ENCODE results near the gene SELENOV. TPM values are rescaled to one million over a fixed set of nuclear protein-coding genes. Genes with fewer than 3 reads are reported as not detected.
A peak's percentile ranks its signal among the peaks of the same experiment; 100 is the strongest.

The SELENOV gene
- total and polyA plus RNA-seq, 9 of the 15 experiments (the other 6 are each of a cell fraction or from before 2014, with no cell fraction given): 0.04 to 0.09 (median 0.06) TPM; not detected in 4

DNA sequence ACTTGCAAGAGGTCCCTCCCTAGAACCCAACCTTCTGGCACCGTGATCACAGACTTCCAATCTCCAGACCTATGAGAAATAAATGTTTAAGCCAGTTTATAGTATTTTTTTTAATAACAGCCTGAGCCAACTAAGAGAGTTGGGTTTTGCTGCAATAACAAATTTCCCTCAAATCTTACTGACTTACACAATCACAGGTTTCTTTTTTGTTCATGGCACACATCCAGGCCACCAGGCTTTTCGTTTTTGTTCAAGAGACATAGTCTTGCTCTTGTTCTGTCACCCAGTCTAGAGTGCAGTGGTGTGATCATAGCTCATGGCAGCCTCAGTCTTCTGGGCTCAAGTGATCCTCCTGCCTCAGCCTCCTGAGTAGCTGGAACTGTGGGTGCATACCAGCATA, 2.0 kb upstream of the SELENOV start:
- no peaks in the 10 kb centered on the region for H4K20me1 ChIP-seq (replicated peaks; ENCODE audit: control insufficient read depth, insufficient read depth, low read length)
- no peak overlapping the region for H3K4me2 ChIP-seq (ENCODE audit: insufficient read depth, low read length)
- H3K9me1 ChIP-seq (ENCODE audit: control insufficient read depth, insufficient read depth, low read length): no peaks in the 10 kb centered on the region
- H3K79me2 ChIP-seq (ENCODE audit: control insufficient read depth, insufficient read depth, low read length): no peaks in the 10 kb centered on the region
- H3K9me3 ChIP-seq (replicated peaks; ENCODE audit: control insufficient read depth, insufficient read depth, low read depth, low read length): no peaks in the 10 kb centered on the region
- DNase-seq (ENCODE audit: extremely low read depth in 1 of 4, low spot score in 3 of 4): no peak
- intact Hi-C loops (cut with micrococcal nuclease) (no loop called here), in situ Hi-C loops (cut with MboI) (no loop called here)
- BruUV-seq (replicated peaks): no TSS peak
- peaks cover 0 to 19% of the 10 kb centered on the region in 2 experiments; a peak in 2 of 5 replicates for H3K4me1 ChIP-seq (replicated peaks in 1 of 2; ENCODE audit: control insufficient read depth in 2 of 2, insufficient read depth in 2 of 2, low read length in 2 of 2)
- no peak for FAIRE-seq
- H3K27ac ChIP-seq (ENCODE audit: extremely low read depth, low read depth, low read length): no peak overlapping the region
- H3K4me3 ChIP-seq: no peak overlapping the region
- 0% methylated on average over 2 of the region's 2 CpGs for WGBS (ENCODE audit: insufficient coverage, low coverage, missing lambda C conversion rate)
- no peak overlapping the region for H3K9ac ChIP-seq (ENCODE audit: insufficient read depth in 1 of 2, low read depth in 2 of 2, low read length in 2 of 2)
- no peak for TF ChIP-seq SMAD3 (CRISPR knock-in tag; conservative IDR thresholded peaks at IDR 0.05)
- no peak for TF ChIP-seq ZNF197 (CRISPR knock-in tag; IDR thresholded peaks at IDR 0.05; ENCODE audit: low read depth)
- 0 out of 2 replicates have a peak, but pooled peaks have one; percentile 36 for TF ChIP-seq ZNF12 (CRISPR knock-in tag; IDR thresholded peaks at IDR 0.05)
- CTCF ChIA-PET (ENCODE audit: low intra/inter-chr PET ratio): no interaction called here
- no peaks in the 10 kb centered on the region for H3K36me3 ChIP-seq (ENCODE audit: control insufficient read depth, insufficient read depth, low read length)
- H3K27me3 ChIP-seq (ENCODE audit: control insufficient read depth in 2 of 2, insufficient read depth in 2 of 2, low read length in 2 of 2): peaks cover 4 to 19% of the 10 kb centered on the region in 2 experiments; a peak in 4 of 5 replicates
- POLR2A ChIA-PET: no interaction called here
- ATAC-seq: no peak
- no peak overlapping the region for H2AFZ ChIP-seq (ENCODE audit: low read depth, low read length)

- ATAC-seq: no peak
- H3K4me1 ChIP-seq (replicated peaks in 1 of 2; ENCODE audit: control insufficient read depth in 2 of 2, insufficient read depth in 2 of 2, low read length in 2 of 2): peaks cover 21 to 32% of the 10 kb centered on the region in 2 experiments; a peak in 4 of 5 replicates
- no peak overlapping the region; a peak in 1 of 4 replicates for H3K9ac ChIP-seq (ENCODE audit: insufficient read depth in 1 of 2, low read depth in 2 of 2, low read length in 2 of 2)
- 80% methylated on average over 23 of the region's 44 CpGs for WGBS (ENCODE audit: insufficient coverage, low coverage, missing lambda C conversion rate)
- no peaks in the 10 kb centered on the region for H3K9me1 ChIP-seq (ENCODE audit: control insufficient read depth, insufficient read depth, low read length)
- H3K27me3 ChIP-seq (ENCODE audit: control insufficient read depth in 2 of 2, insufficient read depth in 2 of 2, low read length in 2 of 2): peaks cover 4 to 19% of the 10 kb centered on the region in 2 experiments; a peak in 4 of 5 replicates
- ChIA-PET POLR2A (no interaction called here), CTCF (ENCODE audit: low intra/inter-chr PET ratio) (no interaction called here)
- no peak for FAIRE-seq
- no peak overlapping the region for H3K27ac ChIP-seq (ENCODE audit: extremely low read depth, low read depth, low read length)
- intact Hi-C loops (cut with micrococcal nuclease): no loop called here
- H3K4me3 ChIP-seq: no peak overlapping the region
- H2AFZ ChIP-seq (ENCODE audit: low read depth, low read length): no peak overlapping the region
- H3K79me2 ChIP-seq (ENCODE audit: control insufficient read depth, insufficient read depth, low read length): no peaks in the 10 kb centered on the region
- DNase-seq (ENCODE audit: extremely low read depth in 1 of 4, low spot score in 3 of 4): no peak
- TF ChIP-seq MEF2A (IDR thresholded peaks at IDR 0.05; ENCODE audit: control insufficient read depth, low read depth, low read length) (no peak), CBFA2T3 (IDR thresholded peaks at IDR 0.05) (no peak), ELF1 (tag; IDR thresholded peaks at IDR 0.05) (no peak), CCAR2 (IDR thresholded peaks at IDR 0.05; ENCODE audit: low read depth, low read length) (no peak), NCOA1 (IDR thresholded peaks at IDR 0.05; ENCODE audit: low read depth) (no peak), ZNF445 (CRISPR knock-in tag; IDR thresholded peaks at IDR 0.05; ENCODE audit: low read depth) (no peak), MTF1 (CRISPR knock-in tag; IDR thresholded peaks at IDR 0.05; ENCODE audit: borderline replicate concordance) (no peak), NR1H2 (CRISPR knock-in tag; IDR thresholded peaks at IDR 0.05) (no peak), SPI1 (IDR thresholded peaks at IDR 0.05; ENCODE audit: borderline replicate concordance, low read depth, low read length) (no peak), ILF3 (IDR thresholded peaks at IDR 0.05; ENCODE audit: borderline replicate concordance) (no peak), ZKSCAN3 (CRISPR knock-in tag; IDR thresholded peaks at IDR 0.05) (no peak), SREBF1 (IDR thresholded peaks at IDR 0.05; ENCODE audit: borderline replicate concordance, low read depth, low read length) (no peak), CHCHD3 (CRISPR knock-in tag; IDR thresholded peaks at IDR 0.05) (no peak)
- TF ChIP-seq, protein P1, sequence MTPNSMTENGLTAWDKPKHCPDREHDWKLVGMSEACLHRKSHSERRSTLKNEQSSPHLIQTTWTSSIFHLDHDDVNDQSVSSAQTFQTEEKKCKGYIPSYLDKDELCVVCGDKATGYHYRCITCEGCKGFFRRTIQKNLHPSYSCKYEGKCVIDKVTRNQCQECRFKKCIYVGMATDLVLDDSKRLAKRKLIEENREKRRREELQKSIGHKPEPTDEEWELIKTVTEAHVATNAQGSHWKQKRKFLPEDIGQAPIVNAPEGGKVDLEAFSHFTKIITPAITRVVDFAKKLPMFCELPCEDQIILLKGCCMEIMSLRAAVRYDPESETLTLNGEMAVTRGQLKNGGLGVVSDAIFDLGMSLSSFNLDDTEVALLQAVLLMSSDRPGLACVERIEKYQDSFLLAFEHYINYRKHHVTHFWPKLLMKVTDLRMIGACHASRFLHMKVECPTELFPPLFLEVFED (CRISPR knock-in tag; conservative IDR thresholded peaks at IDR 0.05): no peak
- no peaks in the 10 kb centered on the region for H3K36me3 ChIP-seq (ENCODE audit: control insufficient read depth, insufficient read depth, low read length)
- no peak overlapping the region for H3K4me2 ChIP-seq (ENCODE audit: insufficient read depth, low read length)
- no peaks in the 10 kb centered on the region for H3K9me3 ChIP-seq (replicated peaks; ENCODE audit: control insufficient read depth, insufficient read depth, low read depth, low read length)
- H4K20me1 ChIP-seq (replicated peaks; ENCODE audit: control insufficient read depth, insufficient read depth, low read length): no peaks in the 10 kb centered on the region
- no TSS peak for BruUV-seq (replicated peaks)
- in situ Hi-C loops (cut with MboI): no loop called here
These were observed 732 bp downstream of the SELENOV start for GRCh38 chr19:39515551-39516191.

All from K562 (cell line).